ENCODE results near the gene ACTR3C. TPM values are rescaled to one million over a fixed set of nuclear protein-coding genes. Genes with fewer than 3 reads are reported as not detected.
"Not testable (repeated sequence)": the region's sequence is repeated elsewhere in the genome, so short reads cannot be mapped to it uniquely, and the experiment has no call there.

Gene ACTR3C
- polyA plus RNA-seq, 2 donors: 8.0 to 8.5 TPM

DNA sequence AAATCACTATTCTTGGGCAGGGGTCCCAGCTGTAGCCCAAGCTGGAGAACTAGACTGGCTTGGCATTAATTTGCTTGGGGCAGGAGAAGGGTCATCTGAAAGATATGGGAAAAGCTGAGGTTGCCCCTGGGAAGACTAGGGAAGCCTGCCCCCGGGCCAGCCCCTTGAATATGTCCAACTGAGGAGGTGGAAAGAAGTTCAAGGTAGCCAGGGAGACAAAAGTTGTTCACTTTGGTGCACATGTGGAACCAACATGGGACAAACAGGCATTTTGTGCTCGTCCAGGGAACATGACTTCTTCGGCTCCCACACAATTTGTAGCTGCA lies 1.6 kb downstream of the ACTR3C start:
- no peaks in the 10 kb centered on the region for H3K9me3 ChIP-seq (ENCODE audit: control insufficient read depth in 2 of 2, insufficient read depth in 1 of 2, low read depth in 1 of 2, low read length in 1 of 2)
- H3K36me3 ChIP-seq (ENCODE audit: control insufficient read depth in 2 of 2, insufficient read depth in 2 of 2, low read length in 1 of 2): peaks cover 0 to 2% of the 10 kb centered on the region in 2 donors
- H3K27ac ChIP-seq (ENCODE audit: low read depth in 2 of 2, low read length in 1 of 2): peak overlapping the region; percentile 45 to 65
- no peaks in the 10 kb centered on the region for H3K27me3 ChIP-seq (ENCODE audit: control insufficient read depth in 1 of 2, insufficient read depth in 2 of 2, low read length in 2 of 2)
- peak overlapping the region in 1 of 2 donors; percentile 82 for H3K4me3 ChIP-seq (ENCODE audit: low read depth in 1 of 2, low read length in 2 of 2)
- H3K4me1 ChIP-seq (ENCODE audit: control insufficient read depth in 2 of 2, insufficient read depth in 2 of 2, low read length in 1 of 2): peaks cover 0 to 16% of the 10 kb centered on the region in 2 donors
- WGBS, 2 donors: 95 to 99% methylated on average over 3 of the region's 3 CpGs

DNA sequence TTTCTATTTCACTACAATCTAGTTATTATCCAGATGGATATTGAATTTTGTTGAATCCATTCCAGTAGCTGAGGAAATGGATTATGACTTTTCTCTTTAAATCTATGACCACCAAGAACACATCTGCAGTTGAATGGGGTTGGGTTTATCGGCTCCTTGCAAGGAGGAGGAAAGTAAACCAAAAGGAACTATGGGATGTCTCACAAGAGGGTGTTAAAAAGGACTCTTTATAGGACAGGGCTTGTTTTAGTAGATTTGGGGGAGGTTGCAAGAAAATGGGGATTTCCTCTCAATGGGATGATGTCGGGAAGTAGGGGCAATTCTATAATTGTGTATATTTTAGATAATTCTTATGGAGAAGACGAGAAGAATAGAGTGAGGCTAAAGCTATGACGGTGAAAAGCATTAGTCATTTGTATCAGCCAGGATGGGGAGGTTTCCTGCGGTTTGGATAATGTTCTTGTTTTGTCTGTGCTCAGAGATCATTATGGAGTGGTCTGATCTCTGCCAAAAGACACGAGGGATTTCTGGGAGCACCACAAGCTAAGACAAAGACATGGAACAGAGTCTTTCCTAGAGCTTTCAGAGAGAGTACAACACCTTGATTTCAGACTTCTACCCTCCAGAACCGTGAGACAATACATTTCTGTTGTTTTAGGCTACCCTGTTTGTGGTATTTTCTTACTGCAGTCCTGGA lies 5.4 kb downstream of the ACTR3C start:
- Histone ChIP-seq H3K4me1 (ENCODE audit: control insufficient read depth in 2 of 2, insufficient read depth in 2 of 2, low read length in 1 of 2) (peaks cover 0 to 8% of the 10 kb centered on the region in 2 donors), H3K36me3 (ENCODE audit: control insufficient read depth in 2 of 2, insufficient read depth in 2 of 2, low read length in 1 of 2) (no peaks in the 10 kb centered on the region), H3K4me3 (ENCODE audit: low read depth in 1 of 2, low read length in 2 of 2) (no peak overlapping the region), H3K27me3 (ENCODE audit: control insufficient read depth in 1 of 2, insufficient read depth in 2 of 2, low read length in 2 of 2) (no peaks in the 10 kb centered on the region), H3K9me3 (ENCODE audit: control insufficient read depth in 2 of 2, insufficient read depth in 1 of 2, low read depth in 1 of 2, low read length in 1 of 2) (no peaks in the 10 kb centered on the region), H3K27ac (ENCODE audit: low read depth in 2 of 2, low read length in 1 of 2) (no peak overlapping the region)
- WGBS, 2 donors: 52 to 64% methylated on average over 7 of the region's 7 CpGs

DNA sequence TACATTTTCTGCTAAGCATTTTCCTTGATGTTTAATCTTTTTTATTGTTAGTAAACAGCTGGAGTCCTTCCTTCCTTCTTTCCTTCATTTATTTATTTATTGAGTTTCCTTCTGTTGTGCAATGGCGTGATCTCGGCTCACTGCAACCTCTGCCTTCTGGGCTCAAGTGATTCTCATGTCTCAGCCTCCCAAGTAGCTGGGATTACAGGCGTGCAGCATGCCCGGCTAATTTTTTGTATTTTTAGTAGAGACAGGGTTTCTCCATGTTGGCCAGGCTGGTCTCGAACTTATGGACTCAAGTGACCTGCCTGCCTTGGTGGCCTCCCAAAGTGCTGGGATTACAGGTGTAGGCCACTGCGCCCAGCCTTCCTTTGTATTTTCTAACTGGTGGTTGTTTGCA lies 6.4 kb downstream of the ACTR3C start:
- WGBS, 2 donors: 88 to 89% methylated on average over 6 of the region's 6 CpGs
- not testable (repeated sequence) for H3K4me3 ChIP-seq (ENCODE audit: low read depth in 1 of 2, low read length in 2 of 2); H3K4me1 ChIP-seq (ENCODE audit: control insufficient read depth in 2 of 2, insufficient read depth in 2 of 2, low read length in 1 of 2); H3K27me3 ChIP-seq (ENCODE audit: control insufficient read depth in 1 of 2, insufficient read depth in 2 of 2, low read length in 2 of 2); H3K9me3 ChIP-seq (ENCODE audit: control insufficient read depth in 2 of 2, insufficient read depth in 1 of 2, low read depth in 1 of 2, low read length in 1 of 2); H3K27ac ChIP-seq (ENCODE audit: low read depth in 2 of 2, low read length in 1 of 2); H3K36me3 ChIP-seq (ENCODE audit: control insufficient read depth in 2 of 2, insufficient read depth in 2 of 2, low read length in 1 of 2)

DNA sequence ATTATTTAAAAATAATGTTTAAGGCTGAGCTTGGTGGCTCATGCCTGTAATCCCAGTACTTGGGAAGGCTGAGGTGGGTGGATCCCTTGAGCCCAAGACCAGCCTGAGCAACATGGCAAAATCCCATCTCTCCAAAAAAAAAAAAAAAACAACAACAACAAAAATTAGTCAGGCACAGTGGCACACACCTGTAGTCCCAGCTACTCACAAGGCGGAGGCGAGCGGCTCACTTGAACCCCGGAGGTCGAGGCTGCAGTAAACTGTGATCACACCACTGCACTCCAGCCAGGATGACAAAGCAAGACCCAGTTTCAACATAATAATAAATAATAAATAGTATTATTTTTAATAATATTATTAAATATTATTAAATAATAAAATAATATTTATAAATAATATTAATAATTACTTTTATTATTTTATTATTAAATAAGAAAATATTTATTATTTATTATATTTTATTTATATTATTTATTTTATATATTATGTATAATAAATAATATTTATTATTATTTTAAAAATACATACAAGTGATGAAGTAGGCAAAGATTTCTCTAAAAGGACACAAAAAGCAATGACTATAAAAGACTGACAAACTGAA lies 8.6 kb downstream of the ACTR3C start:
- Histone ChIP-seq H3K27ac (ENCODE audit: low read depth in 2 of 2, low read length in 1 of 2) (no peak overlapping the region), H3K4me3 (ENCODE audit: low read depth in 1 of 2, low read length in 2 of 2) (no peak overlapping the region), H3K27me3 (ENCODE audit: control insufficient read depth in 1 of 2, insufficient read depth in 2 of 2, low read length in 2 of 2) (no peaks in the 10 kb centered on the region), H3K4me1 (ENCODE audit: control insufficient read depth in 2 of 2, insufficient read depth in 2 of 2, low read length in 1 of 2) (peaks cover 0 to 2% of the 10 kb centered on the region in 2 donors), H3K9me3 (ENCODE audit: control insufficient read depth in 2 of 2, insufficient read depth in 1 of 2, low read depth in 1 of 2, low read length in 1 of 2) (no peaks in the 10 kb centered on the region), H3K36me3 (ENCODE audit: control insufficient read depth in 2 of 2, insufficient read depth in 2 of 2, low read length in 1 of 2) (no peaks in the 10 kb centered on the region)
- 91 to 96% methylated on average over 5 of the region's 5 CpGs for WGBS, 2 donors

DNA sequence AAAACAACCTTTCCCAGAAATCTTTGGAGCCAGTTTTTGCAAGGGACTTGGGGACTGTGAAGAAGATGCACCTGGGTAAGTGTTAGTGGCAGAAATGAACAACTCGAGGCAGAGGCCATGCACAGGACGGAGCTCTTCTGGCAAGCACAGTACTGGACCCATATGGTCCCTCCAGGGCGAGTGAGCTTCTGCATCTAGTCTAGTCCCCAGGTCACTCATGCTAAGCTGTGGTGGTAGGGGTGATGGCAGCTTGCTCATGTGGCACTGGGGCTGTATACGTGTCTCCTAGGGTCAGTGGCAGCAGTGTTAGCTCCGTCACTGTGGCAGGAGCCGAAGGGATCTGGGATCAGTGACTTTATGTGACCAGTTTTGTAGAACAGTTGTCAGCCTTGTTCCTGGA lies 9.5 kb downstream of the ACTR3C start:
- H3K27me3 ChIP-seq (ENCODE audit: control insufficient read depth in 1 of 2, insufficient read depth in 2 of 2, low read length in 2 of 2): no peaks in the 10 kb centered on the region
- H3K4me1 ChIP-seq (ENCODE audit: control insufficient read depth in 2 of 2, insufficient read depth in 2 of 2, low read length in 1 of 2): no peaks in the 10 kb centered on the region
- WGBS, 2 donors: 89 to 93% methylated on average over 6 of the region's 6 CpGs
- no peak overlapping the region for H3K27ac ChIP-seq (ENCODE audit: low read depth in 2 of 2, low read length in 1 of 2)
- H3K36me3 ChIP-seq (ENCODE audit: control insufficient read depth in 2 of 2, insufficient read depth in 2 of 2, low read length in 1 of 2): no peaks in the 10 kb centered on the region
- no peaks in the 10 kb centered on the region for H3K9me3 ChIP-seq (ENCODE audit: control insufficient read depth in 2 of 2, insufficient read depth in 1 of 2, low read depth in 1 of 2, low read length in 1 of 2)
- H3K4me3 ChIP-seq (ENCODE audit: low read depth in 1 of 2, low read length in 2 of 2): no peak overlapping the region

DNA sequence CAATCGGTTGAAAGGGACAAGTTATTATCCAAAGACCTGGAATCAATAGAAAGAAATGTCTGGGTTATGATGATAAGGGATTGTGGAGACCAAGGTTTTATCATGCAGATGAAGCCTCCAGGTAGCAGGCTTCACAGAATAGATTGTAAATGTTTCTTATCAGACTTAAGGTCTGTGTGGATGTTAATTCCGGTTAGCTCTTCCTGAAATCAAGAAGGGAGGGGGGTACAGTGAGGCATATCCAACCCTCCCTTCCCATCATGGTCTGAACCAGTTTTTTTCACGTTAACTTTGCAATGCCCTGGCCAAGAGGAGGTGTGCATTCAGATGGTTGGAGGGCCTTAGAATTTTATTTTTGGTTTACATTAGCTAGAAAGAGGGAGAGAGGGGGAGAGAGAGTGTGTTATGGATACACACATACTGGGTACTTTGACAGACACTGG lies 10.0 kb downstream of the ACTR3C start:
- no peaks in the 10 kb centered on the region for H3K4me1 ChIP-seq (ENCODE audit: control insufficient read depth in 2 of 2, insufficient read depth in 2 of 2, low read length in 1 of 2)
- 83 to 84% methylated on average over 3 of the region's 3 CpGs for WGBS, 2 donors
- H3K27ac ChIP-seq (ENCODE audit: low read depth in 2 of 2, low read length in 1 of 2): no peak overlapping the region
- no peak overlapping the region for H3K4me3 ChIP-seq (ENCODE audit: low read depth in 1 of 2, low read length in 2 of 2)
- H3K36me3 ChIP-seq (ENCODE audit: control insufficient read depth in 2 of 2, insufficient read depth in 2 of 2, low read length in 1 of 2): no peaks in the 10 kb centered on the region
- no peaks in the 10 kb centered on the region for H3K9me3 ChIP-seq (ENCODE audit: control insufficient read depth in 2 of 2, insufficient read depth in 1 of 2, low read depth in 1 of 2, low read length in 1 of 2)
- H3K27me3 ChIP-seq (ENCODE audit: control insufficient read depth in 1 of 2, insufficient read depth in 2 of 2, low read length in 2 of 2): no peaks in the 10 kb centered on the region

DNA sequence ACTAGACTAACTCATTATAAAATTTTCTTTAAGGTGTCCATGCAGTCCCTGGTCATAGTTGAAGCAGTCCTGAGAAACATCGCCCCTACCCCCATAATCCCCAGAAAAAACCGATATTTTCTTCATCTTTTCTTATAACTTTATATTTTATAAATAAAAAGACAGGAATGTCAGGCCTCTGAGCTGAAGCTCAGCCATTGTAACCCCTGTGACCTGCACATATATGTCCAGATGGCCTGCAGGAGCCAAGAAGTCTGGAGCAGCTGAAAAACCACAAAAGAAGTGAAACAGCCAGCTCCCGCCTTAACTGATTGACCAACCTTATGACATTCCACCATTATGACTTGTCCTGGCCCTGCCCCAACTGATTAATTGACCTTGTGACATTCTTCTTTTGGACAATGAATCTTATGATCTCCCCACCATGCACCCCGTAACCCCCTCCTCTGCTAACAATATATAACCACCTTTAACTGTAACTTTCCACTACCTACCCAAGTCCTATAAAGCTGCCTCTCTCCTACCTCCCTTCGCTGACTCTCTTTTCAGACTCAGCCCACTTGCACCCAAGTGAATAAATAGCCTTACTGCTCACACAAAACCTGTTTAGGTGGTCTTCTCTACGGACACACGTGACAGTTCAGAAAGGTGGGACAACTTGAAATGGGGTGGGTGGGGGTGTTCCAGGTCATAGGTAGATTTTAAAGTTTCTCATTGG lies 10.5 kb downstream of the ACTR3C start:
- not testable (repeated sequence) for H3K9me3 ChIP-seq (ENCODE audit: control insufficient read depth in 2 of 2, insufficient read depth in 1 of 2, low read depth in 1 of 2, low read length in 1 of 2)

DNA sequence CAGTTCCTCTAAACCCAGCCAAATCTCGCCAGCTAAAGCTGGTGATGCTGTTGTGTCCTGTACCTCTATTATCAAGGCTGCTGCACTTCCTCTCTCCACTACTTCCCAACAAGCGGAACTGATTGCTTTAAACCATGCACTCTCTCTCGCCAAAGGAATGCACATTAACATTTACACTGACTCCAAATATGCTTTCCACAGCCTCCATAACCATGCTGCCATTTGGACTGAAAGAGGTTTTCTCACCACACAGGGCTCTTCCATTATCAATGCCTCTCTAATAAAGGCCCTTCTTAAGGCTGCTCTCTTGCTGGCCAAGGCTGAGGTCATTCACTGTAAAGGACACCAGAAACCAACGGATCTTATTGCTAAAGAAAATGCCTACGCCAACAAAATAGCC lies 11.6 kb downstream of the ACTR3C start:
- Histone ChIP-seq H3K9me3 (ENCODE audit: control insufficient read depth in 2 of 2, insufficient read depth in 1 of 2, low read depth in 1 of 2, low read length in 1 of 2) (no peaks in the 10 kb centered on the region), H3K36me3 (ENCODE audit: control insufficient read depth in 2 of 2, insufficient read depth in 2 of 2, low read length in 1 of 2) (no peaks in the 10 kb centered on the region), H3K27ac (ENCODE audit: low read depth in 2 of 2, low read length in 1 of 2) (no peak overlapping the region), H3K4me3 (ENCODE audit: low read depth in 1 of 2, low read length in 2 of 2) (no peak overlapping the region), H3K4me1 (ENCODE audit: control insufficient read depth in 2 of 2, insufficient read depth in 2 of 2, low read length in 1 of 2) (no peaks in the 10 kb centered on the region), H3K27me3 (ENCODE audit: control insufficient read depth in 1 of 2, insufficient read depth in 2 of 2, low read length in 2 of 2) (no peaks in the 10 kb centered on the region)
- 90 to 92% methylated on average over 5 of the region's 5 CpGs for WGBS, 2 donors

More for the DNA sequence above, 10.5 kb downstream of the ACTR3C start:
- not testable (repeated sequence) for H3K4me1 ChIP-seq (ENCODE audit: control insufficient read depth in 2 of 2, insufficient read depth in 2 of 2, low read length in 1 of 2); H3K27ac ChIP-seq (ENCODE audit: low read depth in 2 of 2, low read length in 1 of 2); H3K4me3 ChIP-seq (ENCODE audit: low read depth in 1 of 2, low read length in 2 of 2); H3K27me3 ChIP-seq (ENCODE audit: control insufficient read depth in 1 of 2, insufficient read depth in 2 of 2, low read length in 2 of 2); H3K36me3 ChIP-seq (ENCODE audit: control insufficient read depth in 2 of 2, insufficient read depth in 2 of 2, low read length in 1 of 2)
- WGBS, 2 donors: 84 to 89% methylated on average over 7 of the region's 7 CpGs

DNA sequence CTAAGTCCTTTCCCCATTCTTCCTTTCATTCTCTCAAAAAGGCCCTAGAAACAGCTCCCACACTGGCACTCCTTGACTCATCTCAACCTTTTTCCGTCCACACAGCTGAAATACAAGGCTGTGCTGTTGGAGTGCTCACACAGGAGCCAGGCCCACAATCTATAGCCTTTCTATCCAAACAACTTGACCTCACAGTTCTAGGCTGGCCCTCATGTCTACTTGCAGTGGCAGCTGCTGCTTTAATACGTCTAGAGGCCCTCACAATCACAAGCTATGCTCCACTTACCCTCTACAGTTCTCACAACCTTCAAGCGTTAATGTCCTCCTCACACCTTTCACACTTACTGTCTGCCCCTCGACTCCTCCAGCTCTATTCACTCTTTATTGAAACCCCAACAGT lies 12.2 kb downstream of the ACTR3C start:
- H3K9me3 ChIP-seq (ENCODE audit: control insufficient read depth in 2 of 2, insufficient read depth in 1 of 2, low read depth in 1 of 2, low read length in 1 of 2): no peaks in the 10 kb centered on the region
- H3K4me1 ChIP-seq (ENCODE audit: control insufficient read depth in 2 of 2, insufficient read depth in 2 of 2, low read length in 1 of 2): no peaks in the 10 kb centered on the region
- no peaks in the 10 kb centered on the region for H3K36me3 ChIP-seq (ENCODE audit: control insufficient read depth in 2 of 2, insufficient read depth in 2 of 2, low read length in 1 of 2)
- no peaks in the 10 kb centered on the region for H3K27me3 ChIP-seq (ENCODE audit: control insufficient read depth in 1 of 2, insufficient read depth in 2 of 2, low read length in 2 of 2)
- WGBS, 2 donors: 93% methylated on average over 4 of the region's 4 CpGs
- no peak overlapping the region for H3K27ac ChIP-seq (ENCODE audit: low read depth in 2 of 2, low read length in 1 of 2)
- H3K4me3 ChIP-seq (ENCODE audit: low read depth in 1 of 2, low read length in 2 of 2): no peak overlapping the region

DNA sequence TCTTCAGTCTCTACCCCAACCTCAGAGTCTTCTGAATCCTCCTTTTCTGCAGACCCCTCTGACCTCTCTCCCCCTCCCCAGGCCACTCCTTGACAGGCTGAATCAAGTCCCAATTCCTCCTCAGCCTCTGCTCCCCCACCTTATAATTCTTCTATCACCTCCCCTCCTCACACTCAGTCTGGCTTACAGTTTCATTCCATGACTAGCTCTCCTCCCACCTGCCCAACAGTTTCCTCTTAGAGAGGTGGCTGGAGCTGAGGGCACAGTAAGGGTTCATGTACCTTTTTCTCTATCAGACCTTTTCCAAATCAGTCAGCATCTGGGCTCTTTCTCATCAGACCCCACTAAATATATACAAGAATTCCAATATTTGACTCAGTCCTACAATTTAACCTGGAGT lies 14.8 kb downstream of the ACTR3C start:
- Histone ChIP-seq H3K4me1 (ENCODE audit: control insufficient read depth in 2 of 2, insufficient read depth in 2 of 2, low read length in 1 of 2) (no peaks in the 10 kb centered on the region), H3K27me3 (ENCODE audit: control insufficient read depth in 1 of 2, insufficient read depth in 2 of 2, low read length in 2 of 2) (no peaks in the 10 kb centered on the region), H3K4me3 (ENCODE audit: low read depth in 1 of 2, low read length in 2 of 2) (no peak overlapping the region), H3K27ac (ENCODE audit: low read depth in 2 of 2, low read length in 1 of 2) (no peak overlapping the region), H3K9me3 (ENCODE audit: control insufficient read depth in 2 of 2, insufficient read depth in 1 of 2, low read depth in 1 of 2, low read length in 1 of 2) (no peaks in the 10 kb centered on the region), H3K36me3 (ENCODE audit: control insufficient read depth in 2 of 2, insufficient read depth in 2 of 2, low read length in 1 of 2) (no peaks in the 10 kb centered on the region)

Data from esophagus (tissue), 2 donors.